ENCODE data around the gene GHITM.
"Not testable (repeated sequence)": the region's sequence is repeated elsewhere in the genome, so short reads cannot be mapped to it uniquely, and the experiment has no call there.

GHITM gene

GRCh38 chr10:84139126-84140035 is at the start of gene GHITM:
TSS of gene GHITM (plus strand) at chr10:84139509. CDS start at chr10:84141501, 1,992 bp downstream.
- peak within 1 kb of the TSS; percentile 94 for H3K4me3 ChIP-seq (ENCODE audit: low read length)
- TF ChIP-seq CTCF (IDR thresholded peaks at IDR 0.05; ENCODE audit: insufficient read depth, low read depth, low read length, missing control alignments): peak; percentile 48
- DNase-seq (ENCODE audit: low read depth): peak; percentile 99

- TF ChIP-seq CTCF (IDR thresholded peaks at IDR 0.05; ENCODE audit: insufficient read depth, low read depth, low read length, missing control alignments): no peak
- DNase-seq (ENCODE audit: low read depth): peak; percentile 2
- H3K4me3 ChIP-seq (ENCODE audit: low read length): no peak overlapping the region
These were observed 43.4 kb upstream of the GHITM start for GRCh38 chr10:84095811-84096497.

- no peak overlapping the region for H3K4me3 ChIP-seq (ENCODE audit: low read length)
- peak; percentile 50 for TF ChIP-seq CTCF (IDR thresholded peaks at IDR 0.05; ENCODE audit: insufficient read depth, low read depth, low read length, missing control alignments)
- peak; percentile 16 for DNase-seq (ENCODE audit: low read depth)
These were observed 41.4 kb upstream of the GHITM start for GRCh38 chr10:84097787-84098353.

- no peak overlapping the region for H3K4me3 ChIP-seq (ENCODE audit: low read length)
- no peak for TF ChIP-seq CTCF (IDR thresholded peaks at IDR 0.05; ENCODE audit: insufficient read depth, low read depth, low read length, missing control alignments)
- DNase-seq (ENCODE audit: low read depth): no peak
These were observed 40.6 kb upstream of the GHITM start for GRCh38 chr10:84098667-84099066.

GRCh38 chr10:84101042-84101441 is 38.3 kb upstream of the GHITM start:
- TF ChIP-seq CTCF (IDR thresholded peaks at IDR 0.05; ENCODE audit: insufficient read depth, low read depth, low read length, missing control alignments): no peak
- no peak overlapping the region for H3K4me3 ChIP-seq (ENCODE audit: low read length)
- no peak for DNase-seq (ENCODE audit: low read depth)

GRCh38 chr10:84108797-84109196 is 30.5 kb upstream of the GHITM start:
- DNase-seq (ENCODE audit: low read depth): no peak
- no peak for TF ChIP-seq CTCF (IDR thresholded peaks at IDR 0.05; ENCODE audit: insufficient read depth, low read depth, low read length, missing control alignments)

GRCh38 chr10:84109772-84110171 is 29.5 kb upstream of the GHITM start:
- H3K4me3 ChIP-seq (ENCODE audit: low read length); DNase-seq (ENCODE audit: low read depth): not testable (repeated sequence)

More at GRCh38 chr10:84108797-84109196, 30.5 kb upstream of the GHITM start:
- no peak overlapping the region for H3K4me3 ChIP-seq (ENCODE audit: low read length)

GRCh38 chr10:84113468-84113867 is 25.8 kb upstream of the GHITM start:
- H3K4me3 ChIP-seq (ENCODE audit: low read length); DNase-seq (ENCODE audit: low read depth): not testable (repeated sequence)
